T-helper 2 cell (primary cell): ENCODE results near the gene PCDHB2.
"Not testable (repeated sequence)": the region's sequence is repeated elsewhere in the genome, so short reads cannot be mapped to it uniquely, and the experiment has no call there.

Source experiments
- DNase-seq, 5 experiments: peaks; one replicate each; pipeline versions ENCODE4 v3.0.0 to v3.0.0-alpha.2; 2012 to 2022
- total RNA-seq, 2 donors: gene quantifications; one replicate each; lab custom pipeline; 2026; lab: John Stamatoyannopoulos, UW

The PCDHB2 gene
- total RNA-seq: 0 to 0.13 reads per million in 2 donors

DNA sequence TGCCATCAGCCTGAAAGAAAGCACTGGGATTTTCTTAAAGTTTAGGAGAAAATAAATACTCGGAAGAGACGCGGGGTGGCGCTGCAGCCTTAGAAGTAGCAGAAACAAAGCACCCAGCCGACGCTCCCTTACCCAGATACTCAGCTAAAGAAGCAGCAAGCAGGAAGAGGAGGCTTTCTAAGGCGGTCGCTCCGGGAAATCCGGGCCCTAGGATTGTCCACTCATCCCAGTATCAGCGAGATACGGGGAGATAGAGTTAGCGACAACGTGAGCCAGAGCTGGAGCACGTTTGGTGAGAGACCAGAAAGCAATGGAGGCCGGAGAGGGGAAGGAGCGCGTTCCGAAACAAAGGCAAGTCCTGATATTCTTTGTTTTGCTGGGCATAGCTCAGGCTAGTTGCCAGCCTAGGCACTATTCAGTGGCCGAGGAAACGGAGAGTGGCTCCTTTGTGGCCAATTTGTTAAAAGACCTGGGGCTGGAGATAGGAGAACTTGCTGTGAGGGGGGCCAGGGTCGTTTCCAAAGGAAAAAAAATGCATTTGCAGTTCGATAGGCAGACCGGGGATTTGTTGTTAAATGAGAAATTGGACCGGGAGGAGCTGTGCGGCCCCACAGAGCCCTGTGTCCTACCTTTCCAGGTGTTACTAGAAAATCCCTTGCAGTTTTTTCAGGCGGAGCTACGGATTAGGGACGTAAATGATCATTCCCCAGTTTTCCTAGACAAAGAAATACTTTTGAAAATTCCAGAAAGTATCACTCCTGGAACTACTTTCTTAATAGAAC lies at the start of gene PCDHB2:
Gene PCDHB2, plus strand, starts transcription at position 135 of the 782 bp plus-strand sequence. Its CDS starts 176 bp downstream, at position 311.
- DNase-seq: peak in 1 of 5 experiments; percentile 2

DNA sequence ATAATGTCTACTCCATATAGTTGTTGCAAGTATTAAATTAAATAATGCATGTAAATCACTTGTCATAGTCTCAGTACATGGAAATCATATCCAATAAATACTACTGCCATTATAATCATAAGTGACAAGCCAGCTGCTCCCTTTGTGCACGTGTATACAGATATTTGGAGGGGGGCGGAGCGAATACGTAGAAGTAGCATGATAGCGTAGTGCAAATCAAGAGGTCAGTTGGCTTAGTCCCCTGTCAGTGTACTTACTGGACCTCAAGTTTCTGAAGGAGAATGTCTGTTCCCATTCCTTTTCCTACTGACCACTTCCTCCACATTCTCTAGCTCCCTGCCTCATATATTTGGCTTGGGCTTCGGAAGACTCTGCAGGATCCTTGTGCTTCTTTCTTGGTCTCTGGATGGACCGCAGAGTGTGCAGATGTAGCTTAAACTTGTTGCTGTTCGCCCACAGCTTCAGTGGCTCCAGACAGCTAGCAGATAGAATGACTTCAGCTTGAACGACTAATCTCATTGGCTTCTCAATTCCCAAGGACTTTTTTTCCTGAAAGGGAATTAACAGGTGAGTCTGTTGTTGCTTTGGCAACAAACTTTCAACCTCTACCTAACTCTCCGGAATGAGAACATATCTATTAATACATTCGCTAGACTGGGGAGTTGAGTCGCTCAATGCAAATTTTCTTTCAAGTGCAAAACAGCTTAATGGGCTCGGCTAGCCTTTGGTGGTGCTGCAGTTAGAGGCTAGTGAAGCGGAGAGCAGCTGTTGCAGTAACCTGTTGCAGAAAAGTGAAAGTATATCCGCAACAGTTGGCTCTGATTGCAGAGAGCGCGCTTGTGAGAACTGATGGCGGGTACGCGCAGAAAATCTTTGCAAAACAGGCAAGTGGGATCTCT lies 43.5 kb upstream of the PCDHB2 start, which contains the start of gene PCDHB1:
Gene PCDHB1, plus strand, starts transcription at position 753 of the 899 bp plus-strand sequence. Its CDS starts 97 bp downstream, at position 850.
- DNase-seq: no peak

DNA sequence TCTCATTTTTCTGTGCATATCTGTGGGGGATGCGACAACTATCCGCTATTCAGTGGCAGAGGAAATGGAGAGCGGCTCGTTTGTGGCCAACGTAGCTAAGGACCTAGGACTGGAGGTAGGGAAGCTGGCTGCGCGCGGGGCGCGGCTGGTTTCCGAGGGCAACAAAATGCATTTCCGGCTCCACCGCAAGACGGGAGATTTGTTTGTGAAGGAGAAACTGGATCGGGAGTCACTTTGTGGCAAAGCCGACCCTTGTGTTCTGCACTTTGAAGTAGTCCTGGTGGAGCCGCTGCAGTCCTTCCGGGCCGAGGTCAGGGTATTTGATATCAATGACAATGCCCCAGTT lies 42.9 kb upstream of the PCDHB2 start:
- DNase-seq: no peak

DNA sequence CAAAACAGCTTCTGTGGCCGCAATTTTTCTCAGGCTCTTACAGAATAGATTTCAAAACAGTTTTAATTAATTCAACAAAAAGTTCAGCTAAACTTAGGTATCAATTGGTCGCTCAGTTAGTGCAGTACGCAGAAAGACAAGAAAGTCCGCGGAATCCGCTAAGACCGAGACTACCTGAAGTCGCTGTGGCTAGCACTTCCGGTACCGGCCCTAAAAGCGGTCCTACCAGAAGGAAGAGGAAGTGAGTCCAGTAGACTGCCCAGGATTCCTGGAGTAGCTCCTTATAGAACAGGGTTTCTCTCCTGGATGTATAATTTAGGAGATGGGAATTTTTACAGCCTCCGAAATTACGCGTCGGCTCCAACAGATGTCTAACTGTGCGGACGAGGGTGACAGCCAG lies 16.6 kb upstream of the PCDHB2 start:
- no peak for DNase-seq

DNA sequence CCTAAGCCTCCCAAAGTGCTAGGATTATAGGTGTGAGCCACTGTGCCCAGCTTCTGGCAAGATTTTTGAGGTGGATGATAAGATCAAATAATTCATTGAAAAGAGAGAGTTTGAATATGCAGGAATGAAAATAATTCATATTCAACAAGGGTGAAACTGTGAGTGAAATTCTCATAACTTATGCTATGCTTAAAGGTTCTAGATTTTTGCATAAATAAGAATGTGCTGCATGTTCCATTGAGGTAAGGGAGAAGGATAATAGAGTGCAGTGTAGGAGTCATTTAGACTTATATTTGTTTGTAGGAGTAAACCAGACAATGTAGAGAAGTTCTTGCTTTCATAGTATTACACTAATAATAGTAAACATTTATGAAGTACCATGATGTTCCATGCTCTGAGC lies 12.2 kb upstream of the PCDHB2 start:
- no peak for DNase-seq

DNA sequence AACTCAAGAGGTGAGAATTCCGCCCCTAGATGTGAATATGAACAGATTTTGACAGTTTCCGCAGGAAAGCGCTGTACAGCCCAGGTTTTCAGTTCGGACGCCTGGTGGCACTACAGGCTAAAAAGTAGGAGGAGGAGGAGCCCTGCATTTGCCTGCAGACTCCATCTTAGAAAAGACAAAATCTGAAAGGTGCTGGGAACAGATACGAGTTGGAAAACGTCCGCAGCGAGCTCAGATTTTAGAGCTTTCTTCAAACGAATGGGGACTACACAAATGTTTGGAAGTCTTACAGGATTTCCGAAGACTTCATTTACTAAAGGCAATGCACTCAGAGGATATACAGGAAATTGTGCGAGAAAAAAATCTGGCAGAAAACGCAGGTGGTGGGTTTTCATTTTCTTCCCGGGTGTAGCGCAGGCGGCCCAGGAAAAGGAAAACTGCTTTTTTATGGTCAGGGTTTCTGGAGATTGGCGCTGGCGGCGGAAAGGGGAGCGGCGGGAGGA lies 9.9 kb upstream of the PCDHB2 start:
- DNase-seq: peak in 3 of 5 experiments; percentile 2 to 42 (median 17)

DNA sequence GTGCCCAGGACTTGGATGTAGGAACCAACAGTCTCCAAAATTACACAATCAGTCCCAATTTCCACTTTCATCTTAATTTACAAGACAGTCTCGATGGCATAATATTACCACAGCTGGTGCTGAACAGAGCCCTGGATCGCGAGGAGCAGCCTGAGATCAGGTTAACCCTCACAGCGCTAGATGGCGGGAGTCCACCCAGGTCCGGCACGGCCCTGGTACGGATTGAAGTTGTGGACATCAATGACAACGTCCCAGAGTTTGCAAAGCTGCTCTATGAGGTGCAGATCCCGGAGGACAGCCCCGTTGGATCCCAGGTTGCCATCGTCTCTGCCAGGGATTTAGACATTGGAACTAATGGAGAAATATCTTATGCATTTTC lies 837 bp downstream of the PCDHB2 start:
- no peak for DNase-seq

DNA sequence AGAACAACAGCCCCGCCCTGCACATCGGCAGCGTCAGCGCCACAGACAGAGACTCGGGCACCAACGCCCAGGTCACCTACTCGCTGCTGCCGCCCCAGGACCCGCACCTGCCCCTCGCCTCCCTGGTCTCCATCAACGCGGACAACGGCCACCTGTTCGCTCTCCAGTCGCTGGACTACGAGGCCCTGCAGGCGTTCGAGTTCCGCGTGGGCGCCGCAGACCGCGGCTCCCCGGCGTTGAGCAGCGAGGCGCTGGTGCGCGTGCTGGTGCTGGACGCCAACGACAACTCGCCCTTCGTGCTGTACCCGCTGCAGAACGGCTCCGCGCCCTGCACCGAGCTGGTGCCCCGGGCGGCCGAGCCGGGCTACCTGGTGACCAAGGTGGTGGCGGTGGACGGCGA lies 1.8 kb downstream of the PCDHB2 start:
- DNase-seq: not testable (repeated sequence)

DNA sequence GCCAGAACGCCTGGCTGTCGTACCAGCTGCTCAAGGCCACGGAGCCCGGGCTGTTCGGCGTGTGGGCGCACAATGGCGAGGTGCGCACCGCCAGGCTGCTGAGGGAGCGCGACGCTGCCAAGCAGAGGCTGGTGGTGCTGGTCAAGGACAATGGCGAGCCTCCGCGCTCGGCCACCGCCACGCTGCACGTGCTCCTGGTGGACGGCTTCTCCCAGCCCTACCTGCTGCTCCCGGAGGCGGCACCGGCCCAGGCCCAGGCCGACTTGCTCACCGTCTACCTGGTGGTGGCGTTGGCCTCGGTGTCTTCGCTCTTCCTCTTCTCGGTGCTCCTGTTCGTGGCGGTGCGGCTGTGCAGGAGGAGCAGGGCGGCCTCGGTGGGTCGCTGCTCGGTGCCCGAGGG lies 2.2 kb downstream of the PCDHB2 start:
- DNase-seq: not testable (repeated sequence)

DNA sequence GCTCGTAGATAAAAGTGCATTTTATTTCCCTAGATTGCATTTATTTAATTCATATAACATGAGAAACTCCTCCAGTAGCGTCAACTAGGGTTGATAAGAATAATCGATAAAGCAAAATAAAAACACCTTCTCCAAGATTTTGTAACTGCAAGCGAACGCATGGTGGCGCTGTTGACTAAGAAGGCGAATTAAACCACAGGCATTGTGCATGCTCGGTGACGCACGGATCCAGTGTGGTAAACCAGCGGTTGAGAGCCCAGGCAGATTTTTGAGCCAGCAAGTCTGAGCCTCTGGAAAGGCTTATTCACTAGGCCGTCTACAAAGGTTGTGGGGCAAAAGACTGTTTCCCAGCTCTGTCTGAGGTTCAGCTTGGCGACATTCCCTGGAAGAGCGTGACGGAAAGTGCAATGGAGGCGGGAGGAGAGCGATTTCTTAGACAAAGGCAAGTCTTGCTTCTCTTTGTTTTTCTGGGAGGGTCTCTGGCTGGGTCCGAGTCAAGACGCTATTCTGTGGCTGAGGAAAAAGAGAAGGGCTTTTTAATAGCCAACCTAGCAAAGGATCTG lies 5.9 kb downstream of the PCDHB2 start, which contains the start of gene PCDHB3:
Gene PCDHB3, plus strand, starts transcription at position 231 of the 563 bp plus-strand sequence. Its CDS starts 177 bp downstream, at position 408.
- DNase-seq: peak in 1 of 5 experiments; percentile 56

DNA sequence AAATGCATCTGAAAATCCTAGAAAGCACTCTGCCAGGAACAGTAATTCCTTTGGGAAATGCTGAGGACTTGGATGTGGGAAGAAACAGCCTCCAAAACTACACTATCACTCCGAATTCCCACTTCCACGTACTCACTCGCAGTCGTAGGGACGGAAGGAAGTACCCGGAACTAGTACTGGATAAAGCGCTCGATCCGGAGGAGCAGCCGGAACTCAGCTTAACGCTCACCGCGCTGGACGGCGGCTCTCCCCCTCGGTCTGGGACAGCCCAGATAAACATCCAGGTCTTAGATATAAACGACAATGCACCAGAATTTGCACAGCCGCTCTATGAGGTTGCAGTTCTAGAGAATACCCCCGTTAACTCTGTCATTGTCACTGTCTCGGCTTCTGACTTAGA lies 6.6 kb downstream of the PCDHB2 start:
- DNase-seq: no peak

DNA sequence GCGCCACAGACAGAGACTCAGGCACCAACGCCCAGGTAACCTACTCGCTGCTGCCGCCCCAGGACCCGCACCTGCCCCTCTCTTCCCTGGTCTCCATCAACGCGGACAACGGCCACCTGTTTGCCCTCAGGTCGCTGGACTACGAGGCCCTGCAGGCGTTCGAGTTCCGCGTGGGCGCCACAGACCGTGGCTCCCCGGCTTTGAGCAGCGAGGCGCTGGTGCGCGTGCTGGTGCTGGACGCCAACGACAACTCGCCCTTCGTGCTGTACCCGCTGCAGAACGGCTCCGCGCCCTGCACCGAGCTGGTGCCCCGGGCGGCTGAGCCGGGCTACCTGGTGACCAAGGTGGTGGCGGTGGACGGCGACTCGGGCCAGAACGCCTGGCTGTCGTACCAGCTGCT lies 7.7 kb downstream of the PCDHB2 start:
- not testable (repeated sequence) for DNase-seq

DNA sequence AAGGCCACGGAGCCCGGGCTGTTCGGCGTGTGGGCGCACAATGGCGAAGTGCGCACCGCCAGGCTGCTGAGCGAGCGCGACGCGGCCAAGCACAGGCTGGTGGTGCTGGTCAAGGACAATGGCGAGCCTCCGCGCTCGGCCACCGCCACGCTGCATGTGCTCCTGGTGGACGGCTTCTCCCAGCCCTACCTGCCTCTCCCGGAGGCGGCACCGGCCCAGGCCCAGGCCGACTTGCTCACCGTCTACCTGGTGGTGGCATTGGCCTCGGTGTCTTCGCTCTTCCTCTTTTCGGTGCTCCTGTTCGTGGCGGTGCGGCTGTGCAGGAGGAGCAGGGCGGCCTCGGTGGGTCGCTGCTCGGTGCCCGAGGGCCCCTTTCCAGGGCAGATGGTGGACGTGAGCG lies 8.1 kb downstream of the PCDHB2 start:
- not testable (repeated sequence) for DNase-seq

DNA sequence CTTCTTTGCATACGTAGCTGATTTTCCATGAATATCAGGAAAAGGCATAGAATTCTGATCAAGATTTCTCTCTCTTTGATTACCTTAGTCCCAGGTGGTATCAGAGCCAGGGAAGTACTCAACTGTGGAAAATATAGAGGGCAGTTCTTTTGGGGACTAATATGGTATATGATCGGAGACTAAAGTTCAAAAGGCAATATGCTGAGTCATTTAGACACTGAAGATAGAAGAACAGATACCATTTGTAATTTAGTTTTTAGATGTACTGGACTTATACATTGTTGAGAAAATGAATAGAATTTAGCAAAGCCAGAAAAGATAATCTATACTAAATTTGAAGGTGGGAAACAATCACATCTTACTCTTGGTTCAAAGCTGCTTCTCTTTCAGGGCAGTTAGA lies 10.9 kb downstream of the PCDHB2 start:
- no peak for DNase-seq

DNA sequence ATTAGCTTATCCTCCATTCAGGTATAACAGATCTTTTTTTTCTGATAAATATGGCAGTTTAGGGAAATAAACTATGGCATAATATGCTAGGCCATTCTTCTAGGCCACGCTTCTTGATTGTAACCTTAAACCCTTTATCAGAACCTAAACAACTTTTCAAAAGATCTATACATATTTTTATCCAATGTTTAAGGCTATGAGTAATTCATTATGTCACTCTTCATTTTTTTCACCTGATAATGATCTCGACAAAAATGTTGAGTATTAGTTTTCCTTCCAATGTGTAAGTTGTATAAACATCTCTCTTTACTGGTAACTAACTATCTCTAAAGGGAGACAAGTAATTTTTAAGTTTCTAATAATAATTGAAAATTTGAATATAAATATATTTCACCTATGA lies 24.8 kb downstream of the PCDHB2 start:
- DNase-seq: no peak

DNA sequence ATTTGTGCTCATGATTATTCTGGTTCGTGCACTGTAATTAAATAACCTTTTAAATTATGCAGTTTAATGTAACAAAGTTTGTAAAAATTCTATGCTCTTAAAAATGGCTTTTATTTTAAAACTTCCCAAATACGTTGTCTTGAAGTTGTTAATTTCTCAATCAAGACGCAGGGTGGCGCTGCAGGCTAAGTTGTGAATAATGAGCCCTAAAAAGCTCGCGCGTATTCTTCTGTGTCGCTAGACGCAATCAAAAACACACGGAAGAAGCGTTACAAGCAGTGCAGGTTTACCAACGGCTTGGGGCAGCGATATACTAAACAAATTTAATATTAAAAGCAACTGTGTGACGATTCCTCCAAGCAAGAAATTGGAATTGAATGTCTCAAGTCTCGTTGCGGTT lies 27.1 kb downstream of the PCDHB2 start, which contains the start of gene PCDHB4:
Gene PCDHB4, plus strand, starts transcription at position 256 of the 400 bp plus-strand sequence. CDS start 181 bp downstream, outside the sequence.
- DNase-seq: peak in 1 of 5 experiments; percentile 12

DNA sequence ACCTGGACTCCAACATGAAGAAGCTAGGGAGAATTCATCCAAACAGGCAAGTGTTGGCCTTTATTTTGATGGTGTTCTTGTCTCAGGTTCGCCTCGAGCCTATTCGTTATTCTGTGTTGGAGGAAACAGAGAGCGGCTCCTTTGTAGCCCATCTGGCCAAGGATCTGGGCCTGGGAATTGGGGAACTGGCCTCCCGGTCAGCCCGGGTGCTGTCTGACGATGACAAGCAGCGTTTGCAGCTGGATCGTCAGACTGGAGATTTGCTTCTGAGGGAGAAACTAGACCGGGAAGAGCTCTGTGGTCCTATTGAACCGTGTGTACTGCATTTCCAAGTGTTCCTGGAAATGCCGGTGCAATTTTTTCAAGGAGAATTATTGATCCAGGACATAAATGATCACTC lies 27.6 kb downstream of the PCDHB2 start:
- no peak for DNase-seq

DNA sequence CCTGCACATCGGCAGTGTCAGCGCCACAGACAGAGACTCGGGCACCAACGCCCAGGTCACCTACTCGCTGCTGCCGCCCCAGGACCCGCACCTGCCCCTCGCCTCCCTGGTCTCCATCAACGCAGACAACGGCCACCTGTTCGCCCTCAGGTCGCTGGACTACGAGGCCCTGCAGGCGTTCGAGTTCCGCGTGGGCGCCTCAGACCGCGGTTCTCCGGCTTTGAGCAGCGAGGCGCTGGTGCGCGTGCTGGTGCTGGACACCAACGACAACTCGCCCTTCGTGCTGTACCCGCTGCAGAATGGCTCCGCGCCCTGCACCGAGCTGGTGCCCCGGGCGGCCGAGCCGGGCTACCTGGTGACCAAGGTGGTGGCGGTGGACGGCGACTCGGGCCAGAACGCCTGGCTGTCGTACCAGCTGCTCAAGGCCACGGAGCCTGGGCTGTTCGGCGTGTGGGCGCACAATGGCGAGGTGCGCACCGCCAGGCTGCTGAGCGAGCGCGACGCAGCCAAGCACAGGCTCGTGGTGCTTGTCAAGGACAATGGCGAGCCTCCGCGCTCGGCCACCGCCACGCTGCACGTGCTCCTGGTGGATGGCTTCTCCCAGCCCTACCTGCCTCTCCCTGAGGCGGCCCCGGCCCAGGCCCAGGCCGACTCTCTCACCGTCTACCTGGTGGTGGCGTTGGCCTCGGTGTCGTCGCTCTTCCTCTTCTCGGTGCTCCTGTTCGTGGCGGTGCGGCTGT lies 29.2 kb downstream of the PCDHB2 start:
- not testable (repeated sequence) for DNase-seq

DNA sequence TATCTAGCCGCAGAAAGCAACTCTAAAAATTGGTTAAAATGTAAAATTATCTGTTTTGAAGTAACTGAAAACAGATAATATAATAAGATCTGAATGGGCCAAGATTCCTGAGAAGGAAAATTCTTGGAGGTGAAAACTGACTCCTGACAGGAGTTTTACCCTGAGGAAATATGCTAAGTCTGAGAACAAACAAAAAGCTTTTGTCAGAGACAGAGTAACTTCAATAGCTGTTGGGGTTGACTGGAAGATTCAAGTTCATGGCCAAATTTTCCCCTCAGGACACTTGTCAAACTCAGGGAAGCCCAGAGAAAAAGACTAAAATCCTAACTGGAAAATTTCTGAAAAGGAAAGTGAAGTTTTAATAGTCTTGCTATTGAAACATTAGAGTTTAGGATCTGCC lies 32.9 kb downstream of the PCDHB2 start:
- no peak for DNase-seq

DNA sequence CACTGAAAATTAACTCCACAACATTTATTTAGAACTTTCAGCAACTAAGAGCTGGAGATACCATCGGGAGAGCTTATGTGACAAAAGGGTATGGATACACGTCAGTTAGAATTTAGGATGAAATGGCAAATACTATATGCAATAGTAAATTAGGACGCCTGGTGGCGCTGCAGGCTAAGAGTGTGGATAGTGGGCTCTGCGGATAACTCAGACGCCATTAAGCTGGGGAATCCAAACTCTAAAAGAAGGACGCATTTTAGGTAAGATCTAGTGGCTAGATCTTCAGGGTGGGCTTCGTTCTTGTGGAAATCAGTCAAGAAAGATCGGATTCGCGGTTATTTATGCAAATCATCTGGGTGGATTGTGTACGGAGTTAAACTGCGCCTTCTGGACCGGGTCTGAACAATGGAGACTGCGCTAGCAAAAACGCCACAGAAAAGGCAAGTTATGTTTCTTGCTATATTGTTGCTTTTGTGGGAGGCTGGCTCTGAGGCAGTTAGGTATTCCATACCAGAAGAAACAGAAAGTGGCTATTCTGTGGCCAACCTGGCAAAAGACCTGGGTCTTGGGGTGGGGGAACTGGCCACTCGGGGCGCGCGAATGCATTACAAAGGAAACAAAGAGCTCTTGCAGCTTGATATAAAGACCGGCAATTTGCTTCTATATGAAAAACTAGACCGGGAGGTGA lies 40.8 kb downstream of the PCDHB2 start, which contains the start of gene PCDHB5:
Gene PCDHB5, plus strand, starts transcription at position 177 of the 688 bp plus-strand sequence. Its CDS starts 229 bp downstream, at position 406.
- DNase-seq: no peak

DNA sequence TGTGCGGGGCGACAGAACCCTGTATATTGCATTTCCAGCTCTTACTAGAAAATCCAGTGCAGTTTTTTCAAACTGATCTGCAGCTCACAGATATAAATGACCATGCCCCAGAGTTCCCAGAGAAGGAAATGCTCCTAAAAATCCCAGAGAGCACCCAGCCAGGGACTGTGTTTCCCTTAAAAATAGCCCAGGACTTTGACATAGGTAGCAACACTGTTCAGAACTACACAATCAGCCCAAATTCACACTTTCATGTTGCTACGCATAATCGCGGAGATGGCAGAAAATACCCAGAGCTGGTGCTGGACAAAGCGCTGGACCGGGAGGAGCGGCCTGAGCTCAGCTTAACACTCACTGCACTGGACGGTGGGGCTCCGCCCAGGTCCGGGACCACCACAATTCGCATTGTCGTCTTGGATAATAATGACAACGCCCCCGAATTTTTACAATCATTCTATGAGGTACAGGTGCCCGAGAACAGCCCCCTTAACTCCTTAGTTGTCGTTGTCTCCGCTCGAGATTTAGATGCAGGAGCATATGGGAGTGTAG lies 41.4 kb downstream of the PCDHB2 start:
- no peak for DNase-seq
